Measurements from ENCODE around the gene NIPAL1.
A peak's percentile ranks its signal among the peaks of the same experiment; 100 is the strongest.

DNA sequence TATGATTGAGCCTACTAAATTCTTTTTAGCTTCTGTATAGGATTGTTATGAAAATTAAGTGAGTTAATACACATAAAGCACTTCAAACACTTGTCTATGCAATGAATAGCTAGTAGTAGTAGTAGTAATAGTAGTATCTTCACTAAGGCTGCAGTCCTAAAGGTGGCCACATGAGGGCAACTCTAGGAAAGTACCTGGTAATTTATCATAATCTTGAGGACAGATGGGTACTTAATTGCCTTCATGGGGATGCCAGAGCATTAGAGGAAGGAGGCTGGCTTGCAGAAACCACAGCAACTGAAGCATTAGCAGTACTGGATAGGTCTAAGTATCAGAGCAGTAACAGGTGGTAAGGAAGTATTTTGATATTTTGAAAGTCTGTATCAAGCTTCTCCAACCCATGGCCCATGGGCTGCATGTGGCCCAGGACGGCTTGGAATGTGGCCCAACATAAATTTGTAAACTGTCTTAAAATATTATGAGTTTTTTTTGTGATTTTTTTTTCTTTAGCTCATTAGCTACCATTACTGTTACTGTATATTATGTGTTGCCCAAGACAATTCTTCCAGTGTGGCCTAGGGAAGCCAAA lies 17.3 kb downstream of the NIPAL1 start:
- TF ChIP-seq CTCF (IDR thresholded peaks at IDR 0.05; ENCODE audit: insufficient read depth, low read length, poor library complexity, severe bottlenecking) (peak; percentile 90), EZH2phosphoT487 (conservative IDR thresholded peaks at IDR 0.05; ENCODE audit: low read length) (no peak)
